Testis (tissue), 3 donors: ENCODE results near the gene HSPA1L. TPM values are rescaled to one million over a fixed set of nuclear protein-coding genes. Genes with fewer than 3 reads are reported as not detected.
"Not testable (repeated sequence)": the region's sequence is repeated elsewhere in the genome, so short reads cannot be mapped to it uniquely, and the experiment has no call there.

Experiments
- DNase-seq: peaks from one replicate; pipeline ENCODE4 v3.0.0-alpha.2; 2019
- H3K27ac ChIP-seq, 2 donors: fragments of 200-600 bp; sonication (generic); one replicate each; pipeline ENCODE4 v1.5.1; 2019
- H3K27me3 ChIP-seq: fragments of 200-600 bp; sonication (generic); one replicate; pipeline ENCODE4 v1.5.1; 2019
- H3K36me3 ChIP-seq: fragments of 200-600 bp; sonication (generic); one replicate; pipeline ENCODE4 v1.5.1; 2017; ENCODE audit warnings: low read depth; ENCODE audit errors: missing control alignments
- H3K4me1 ChIP-seq: fragments of 200-600 bp; sonication (generic); one replicate; pipeline ENCODE4 v1.5.1; 2019
- H3K4me3 ChIP-seq, 2 donors: fragments of 200-600 bp; sonication (generic); one replicate each; pipeline ENCODE4 v1.5.1; 2017 to 2019
- H3K9me3 ChIP-seq: fragments of 200-600 bp; sonication (generic); one replicate; pipeline ENCODE4 v1.5.1; 2017
- CTCF ChIP-seq, 3 experiments: fragments of 450-650 bp in 2 of 3; fragments of 200-600 bp in 1 of 3; sonication (generic) in 1 of 3; IDR thresholded peaks; one replicate each; pipeline ENCODE4 v1.5.1; 2016 to 2019; ENCODE audit warnings: antibody characterized with exemption in 3 of 3, mild to moderate bottlenecking in 2 of 3, moderate library complexity in 1 of 3
- POLR2A ChIP-seq: fragments of 450-650 bp; IDR thresholded peaks from one replicate; pipeline ENCODE4 v1.6.1; 2017; ENCODE audit warnings: antibody characterized with exemption, mild to moderate bottlenecking, moderate library complexity
- WGBS, 2 donors: methylation state at CpG; one replicate each; pipeline ENCODE4 v1.1.5; 2018; 5-methylcytosine and 5-hydroxymethylcytosine counted together
- intact Hi-C: fragments of 100-400 bp; cut with DNase I; formaldehyde crosslinking; loops from one replicate; pipeline ENCODE4 v1.15.1; 2023; ENCODE audit warnings: low total_unique reads
- polyA plus RNA-seq: library from polyadenylated mRNA; stranded (reverse); fragments of 350-450 nt; fragmentation: Illumina TruSeq; extraction: RNeasy Lipid Tissue Mini Kit (QIAGEN cat#74804); gene quantifications from one replicate; pipeline ENCODE4 v1.2.3, GENCODE V29; 2014; ENCODE audit warnings: low read depth, low replicate concordance; ENCODE audit not compliant: insufficient read depth
- total RNA-seq, 2 donors: library from RNA; depleted of rRNA; stranded (reverse); fragments of >200 nt; gene quantifications; one replicate each; pipeline ENCODE4 v1.2.3, GENCODE V29; 2016

Gene HSPA1L
- total and polyA plus RNA-seq, 3 donors from 2014 or later, result 30.3 to 103 (median 87.9) TPM

GRCh38 chr6:31825553-31825952 is 10.5 kb upstream of the HSPA1L start:
- no peak overlapping the region for H3K4me3 ChIP-seq
- peaks cover 25% of the 10 kb centered on the region for H3K4me1 ChIP-seq
- intact Hi-C loops, result no loop called here
- no peaks in the 10 kb centered on the region for H3K9me3 ChIP-seq
- H3K27me3 ChIP-seq, result no peaks in the 10 kb centered on the region
- H3K36me3 ChIP-seq, result no peaks in the 10 kb centered on the region
- TF ChIP-seq POLR2A, result no peak
- WGBS, 2 donors, result 44 to 66% methylated on average over 4 of the region's 4 CpGs
- H3K27ac ChIP-seq, result peak overlapping the region; percentile 96 to 99
- DNase-seq, result no peak

GRCh38 chr6:31823592-31824196 is 8.6 kb upstream of the HSPA1L start:
- intact Hi-C loops, result not testable (repeated sequence)

GRCh38 chr6:31822036-31822821 is 7.1 kb upstream of the HSPA1L start:
- intact Hi-C loops, result no loop called here
- WGBS, 2 donors, result 0% methylated on average over 25 of the region's 25 CpGs
- Histone ChIP-seq H3K9me3 (no peaks in the 10 kb centered on the region), H3K4me3 (peak overlapping the region; percentile 53 to 75), H3K36me3 (no peaks in the 10 kb centered on the region), H3K27ac (peak overlapping the region; percentile 99 to 100), H3K27me3 (no peaks in the 10 kb centered on the region), H3K4me1 (peaks cover 28% of the 10 kb centered on the region)
- DNase-seq, result peak; percentile 89
- peak; percentile 85 for TF ChIP-seq POLR2A
- no peak for TF ChIP-seq CTCF (IDR thresholded peaks at IDR 0.05)

More at GRCh38 chr6:31823592-31824196, 8.6 kb upstream of the HSPA1L start:
- not testable (repeated sequence) for H3K36me3 ChIP-seq, DNase-seq, H3K4me3 ChIP-seq, H3K9me3 ChIP-seq, H3K27me3 ChIP-seq
- 87 to 88% methylated on average over 9 of the region's 9 CpGs for WGBS, 2 donors
- Histone ChIP-seq H3K4me1 (peaks cover 28% of the 10 kb centered on the region), H3K27ac (peak overlapping the region; percentile 99 to 100)

GRCh38 chr6:31821301-31822035 is 6.4 kb upstream of the HSPA1L start:
- TF ChIP-seq CTCF (IDR thresholded peaks at IDR 0.05), result no peak
- TF ChIP-seq POLR2A, result no peak
- Histone ChIP-seq H3K9me3 (no peaks in the 10 kb centered on the region), H3K27me3 (no peaks in the 10 kb centered on the region), H3K36me3 (no peaks in the 10 kb centered on the region), H3K4me1 (peaks cover 26% of the 10 kb centered on the region), H3K27ac (peak overlapping the region; percentile 99 to 100), H3K4me3 (peak overlapping the region; percentile 53 to 75)
- peak; percentile 77 for DNase-seq
- intact Hi-C loops, result no loop called here
- 2 to 3% methylated on average over 39 of the region's 39 CpGs for WGBS, 2 donors

- DNase-seq, H3K36me3 ChIP-seq, intact Hi-C loops, H3K4me3 ChIP-seq, H3K9me3 ChIP-seq, H3K27me3 ChIP-seq: not testable (repeated sequence)
- Histone ChIP-seq H3K27ac (peak overlapping the region in 1 of 2 donors; percentile 99), H3K4me1 (peaks cover 19% of the 10 kb centered on the region)
- WGBS, 2 donors, result 80 to 88% methylated on average over 10 of the region's 10 CpGs
Measured at GRCh38 chr6:31820399-31820798, 5.3 kb upstream of the HSPA1L start.

GRCh38 chr6:31819871-31820299 is 4.8 kb upstream of the HSPA1L start:
- no peak for TF ChIP-seq CTCF (IDR thresholded peaks at IDR 0.05)
- no peak for TF ChIP-seq POLR2A
- Histone ChIP-seq H3K4me1 (peaks cover 19% of the 10 kb centered on the region), H3K4me3 (no peak overlapping the region), H3K36me3 (no peaks in the 10 kb centered on the region), H3K27ac (peak overlapping the region in 1 of 2 donors; percentile 99), H3K27me3 (no peaks in the 10 kb centered on the region), H3K9me3 (no peaks in the 10 kb centered on the region)
- intact Hi-C loops, result no loop called here
- no peak for DNase-seq

GRCh38 chr6:31817929-31818511 is 2.9 kb upstream of the HSPA1L start:
- H3K9me3 ChIP-seq, H3K36me3 ChIP-seq, DNase-seq, intact Hi-C loops, H3K27me3 ChIP-seq: not testable (repeated sequence)
- Histone ChIP-seq H3K27ac (peak overlapping the region; percentile 28 to 71), H3K4me3 (peak overlapping the region in 1 of 2 donors; percentile 2), H3K4me1 (peaks cover 25% of the 10 kb centered on the region)
- 75 to 77% methylated on average over 8 of the region's 8 CpGs for WGBS, 2 donors
